HepG2 (cell line): ENCODE results near the gene SQSTM1.

Experiments used
- CTCF ChIP-seq: sonication (generic); formaldehyde crosslinking; IDR thresholded peaks from 2 replicates; pipeline ENCODE4 v1.5.0; 2020; ENCODE audit warnings: mild to moderate bottlenecking, missing genetic modification reagents, moderate library complexity
- EHMT2 ChIP-seq: fragments of 200-600 bp; sonication (generic); IDR thresholded peaks from 2 replicates; pipeline ENCODE4 v1.7.0; 2017; ENCODE audit warnings: antibody characterized with exemption, low read depth, low read length, borderline replicate concordance

DNA sequence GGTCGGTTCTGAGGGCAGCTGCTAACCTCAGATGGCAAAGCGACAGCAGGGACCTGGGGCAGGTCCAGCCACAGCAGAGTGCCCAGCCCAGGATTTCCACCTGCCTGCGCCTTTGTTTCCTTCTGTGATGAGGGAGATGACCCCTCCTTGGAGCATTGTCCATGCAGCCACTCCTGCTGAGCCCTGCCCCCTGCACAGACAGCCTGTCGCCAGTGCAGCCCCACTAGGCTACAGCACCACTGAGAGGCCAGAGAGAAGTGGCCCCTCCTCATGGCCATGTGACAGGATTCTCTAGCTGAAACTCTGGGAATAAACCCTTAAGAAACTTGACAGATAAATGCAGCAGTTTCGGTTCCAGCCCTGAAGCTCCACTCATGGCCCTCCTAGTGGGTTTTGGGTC lies 48.4 kb downstream of the SQSTM1 start:
- TF ChIP-seq EHMT2, result no peak
- TF ChIP-seq CTCF (CRISPR knock-in tag), result no peak
